COLO668 (cell line): ENCODE results near the gene TLR2.

Experiments used
- DNase-seq: peaks from one replicate; lab custom pipeline; 2025; ENCODE audit not compliant: unreplicated experiment; lab: John Stamatoyannopoulos, UW

TLR2 gene, protein sequence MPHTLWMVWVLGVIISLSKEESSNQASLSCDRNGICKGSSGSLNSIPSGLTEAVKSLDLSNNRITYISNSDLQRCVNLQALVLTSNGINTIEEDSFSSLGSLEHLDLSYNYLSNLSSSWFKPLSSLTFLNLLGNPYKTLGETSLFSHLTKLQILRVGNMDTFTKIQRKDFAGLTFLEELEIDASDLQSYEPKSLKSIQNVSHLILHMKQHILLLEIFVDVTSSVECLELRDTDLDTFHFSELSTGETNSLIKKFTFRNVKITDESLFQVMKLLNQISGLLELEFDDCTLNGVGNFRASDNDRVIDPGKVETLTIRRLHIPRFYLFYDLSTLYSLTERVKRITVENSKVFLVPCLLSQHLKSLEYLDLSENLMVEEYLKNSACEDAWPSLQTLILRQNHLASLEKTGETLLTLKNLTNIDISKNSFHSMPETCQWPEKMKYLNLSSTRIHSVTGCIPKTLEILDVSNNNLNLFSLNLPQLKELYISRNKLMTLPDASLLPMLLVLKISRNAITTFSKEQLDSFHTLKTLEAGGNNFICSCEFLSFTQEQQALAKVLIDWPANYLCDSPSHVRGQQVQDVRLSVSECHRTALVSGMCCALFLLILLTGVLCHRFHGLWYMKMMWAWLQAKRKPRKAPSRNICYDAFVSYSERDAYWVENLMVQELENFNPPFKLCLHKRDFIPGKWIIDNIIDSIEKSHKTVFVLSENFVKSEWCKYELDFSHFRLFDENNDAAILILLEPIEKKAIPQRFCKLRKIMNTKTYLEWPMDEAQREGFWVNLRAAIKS

DNA sequence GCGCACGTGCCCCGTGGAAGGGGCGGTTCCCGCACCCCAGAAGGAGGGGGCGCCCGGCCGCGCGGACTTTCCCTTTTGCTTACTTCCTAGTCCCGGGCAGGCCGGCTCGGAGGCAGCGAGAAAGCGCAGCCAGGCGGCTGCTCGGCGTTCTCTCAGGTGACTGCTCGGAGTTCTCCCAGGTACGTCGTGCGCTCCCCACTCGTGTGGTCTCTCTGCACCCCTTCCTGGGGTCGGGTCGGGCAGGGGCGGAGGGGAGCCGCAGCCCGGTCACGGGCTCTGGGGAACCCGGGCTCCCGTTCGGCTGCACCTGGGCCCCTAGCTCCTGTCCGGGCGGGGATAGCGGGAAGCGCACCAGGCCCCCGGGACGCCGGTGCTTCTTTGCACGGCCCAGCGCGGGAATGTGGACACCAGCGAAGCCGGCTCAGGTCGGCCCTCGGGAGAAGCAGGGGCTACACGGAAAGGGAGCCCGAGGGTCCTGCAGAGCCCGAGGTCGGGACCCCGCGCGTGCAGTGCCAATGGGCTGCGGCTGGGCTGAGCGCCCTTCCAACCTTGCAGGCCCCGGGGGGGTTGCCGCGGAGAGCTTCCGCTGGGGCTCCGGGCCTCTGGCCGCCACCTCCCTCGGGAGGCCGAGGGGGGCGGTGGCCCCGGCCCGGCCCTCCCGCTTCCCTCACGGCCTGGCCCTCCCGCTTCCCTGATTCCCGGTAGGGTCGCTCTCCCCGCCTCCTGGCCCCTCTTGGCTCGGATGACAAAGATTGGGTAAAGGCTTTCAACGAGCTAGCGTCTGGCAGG, at the start of gene TLR2:
Gene TLR2 (plus strand): TSS at position 99 of the 789 bp plus-strand sequence. CDS start 18,628 bp downstream, outside the sequence.
- peak; percentile 63 for DNase-seq

DNA sequence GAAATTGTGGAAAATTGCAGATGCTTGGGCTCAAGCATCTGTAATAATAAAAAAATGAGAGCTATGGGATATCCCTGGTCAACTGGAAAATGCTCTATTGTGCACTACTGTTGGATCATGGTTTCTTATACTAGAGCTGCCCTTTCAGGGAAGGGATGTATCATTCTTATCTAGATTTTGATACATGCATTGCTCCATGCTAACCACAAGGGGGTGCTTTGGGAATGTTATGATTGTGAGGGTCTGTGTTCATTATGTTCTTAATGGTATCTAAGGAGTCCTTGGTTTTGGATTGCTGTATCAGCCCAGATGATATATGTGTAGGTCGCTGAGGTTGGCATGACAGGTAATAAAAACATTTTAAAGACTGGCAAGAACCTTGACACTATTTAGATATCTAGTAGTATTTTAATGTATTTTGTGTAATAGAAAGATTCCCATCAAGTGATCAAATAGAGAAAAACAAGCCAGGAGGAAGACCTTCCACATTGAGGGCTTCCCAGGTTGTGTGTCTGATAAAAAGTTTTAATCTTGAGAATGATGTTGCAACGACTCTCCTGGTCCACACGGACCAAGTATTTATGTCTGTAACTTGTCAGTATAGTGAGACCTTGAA, 49.2 kb upstream of the TLR2 start:
- no peak for DNase-seq

DNA sequence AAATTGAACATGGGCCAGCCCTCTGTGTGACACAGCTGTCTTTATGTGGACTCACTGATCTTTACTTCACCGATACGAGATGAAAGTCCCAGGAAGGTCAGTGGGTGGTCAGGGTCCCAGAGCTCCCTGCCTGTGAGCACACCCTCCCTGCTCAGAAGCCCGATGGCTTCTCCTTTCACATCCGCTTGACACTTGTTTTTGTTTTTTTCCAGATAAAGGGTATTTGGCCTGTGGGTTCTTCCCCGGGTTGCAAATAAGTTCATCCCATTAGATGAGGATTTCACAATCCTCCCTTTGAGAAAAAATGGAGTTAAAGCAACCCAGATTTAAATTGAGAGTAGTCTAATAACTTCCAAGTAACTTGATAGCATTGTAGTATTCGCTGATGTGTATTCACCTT, 48.2 kb upstream of the TLR2 start:
- DNase-seq = no peak

DNA sequence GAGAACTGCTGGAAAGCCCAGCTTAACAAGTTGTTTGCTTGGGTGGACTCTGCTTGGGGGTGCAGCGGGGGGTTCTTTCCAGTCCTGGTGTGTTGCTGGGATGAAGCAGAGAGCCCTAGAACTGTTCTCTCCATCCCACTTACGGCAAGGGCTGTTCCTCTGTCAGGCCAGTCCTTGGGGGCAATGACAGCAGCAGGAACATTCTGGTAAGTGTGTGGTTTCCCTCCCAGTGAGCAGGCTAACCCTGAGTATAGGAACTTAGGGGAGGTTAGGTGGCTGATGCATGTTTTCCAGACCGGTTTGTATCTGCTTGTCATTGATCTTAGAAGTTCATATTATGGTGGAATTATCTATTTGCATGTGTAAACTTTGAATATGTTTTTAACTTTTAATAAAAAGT, 46.9 kb upstream of the TLR2 start:
- no peak for DNase-seq

DNA sequence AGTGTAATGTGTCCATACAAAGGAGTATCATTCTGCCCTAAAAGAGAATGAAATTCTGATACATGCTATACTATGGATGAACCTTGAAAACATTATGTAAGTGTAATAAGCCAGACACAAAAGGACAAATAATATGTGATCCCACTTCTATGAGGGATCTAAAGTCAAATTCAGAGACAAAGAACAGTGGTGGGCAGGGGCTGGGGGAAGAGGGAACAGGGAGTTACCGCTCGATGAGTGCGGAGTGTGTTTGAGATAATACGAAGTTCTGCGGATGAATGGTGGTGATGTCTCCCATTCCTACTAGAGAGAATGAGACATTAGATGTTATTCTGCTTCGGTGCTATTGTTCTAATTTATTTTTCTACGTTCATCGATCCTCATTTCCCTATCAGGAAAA, 46.1 kb upstream of the TLR2 start:
- no peak for DNase-seq

DNA sequence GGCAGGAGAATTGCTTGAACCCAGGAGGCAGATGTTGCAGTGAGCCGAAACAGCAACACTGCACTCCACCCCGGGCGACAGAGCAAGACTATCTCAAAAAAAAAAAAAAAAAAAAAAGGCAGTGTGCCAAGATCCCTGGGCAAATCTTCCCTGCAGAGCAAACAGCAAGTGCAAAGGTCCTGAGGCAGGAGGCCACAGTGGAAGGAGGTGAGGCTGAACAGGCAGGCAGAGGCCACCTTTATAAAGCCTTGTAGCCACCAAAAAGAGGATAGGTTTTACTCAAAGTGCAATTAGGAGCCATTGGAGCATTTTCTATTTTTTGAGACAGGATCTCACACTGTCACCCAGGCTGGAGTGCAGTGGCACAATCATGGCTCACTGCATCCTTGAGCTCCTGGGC, 45.1 kb upstream of the TLR2 start:
- DNase-seq = no peak

DNA sequence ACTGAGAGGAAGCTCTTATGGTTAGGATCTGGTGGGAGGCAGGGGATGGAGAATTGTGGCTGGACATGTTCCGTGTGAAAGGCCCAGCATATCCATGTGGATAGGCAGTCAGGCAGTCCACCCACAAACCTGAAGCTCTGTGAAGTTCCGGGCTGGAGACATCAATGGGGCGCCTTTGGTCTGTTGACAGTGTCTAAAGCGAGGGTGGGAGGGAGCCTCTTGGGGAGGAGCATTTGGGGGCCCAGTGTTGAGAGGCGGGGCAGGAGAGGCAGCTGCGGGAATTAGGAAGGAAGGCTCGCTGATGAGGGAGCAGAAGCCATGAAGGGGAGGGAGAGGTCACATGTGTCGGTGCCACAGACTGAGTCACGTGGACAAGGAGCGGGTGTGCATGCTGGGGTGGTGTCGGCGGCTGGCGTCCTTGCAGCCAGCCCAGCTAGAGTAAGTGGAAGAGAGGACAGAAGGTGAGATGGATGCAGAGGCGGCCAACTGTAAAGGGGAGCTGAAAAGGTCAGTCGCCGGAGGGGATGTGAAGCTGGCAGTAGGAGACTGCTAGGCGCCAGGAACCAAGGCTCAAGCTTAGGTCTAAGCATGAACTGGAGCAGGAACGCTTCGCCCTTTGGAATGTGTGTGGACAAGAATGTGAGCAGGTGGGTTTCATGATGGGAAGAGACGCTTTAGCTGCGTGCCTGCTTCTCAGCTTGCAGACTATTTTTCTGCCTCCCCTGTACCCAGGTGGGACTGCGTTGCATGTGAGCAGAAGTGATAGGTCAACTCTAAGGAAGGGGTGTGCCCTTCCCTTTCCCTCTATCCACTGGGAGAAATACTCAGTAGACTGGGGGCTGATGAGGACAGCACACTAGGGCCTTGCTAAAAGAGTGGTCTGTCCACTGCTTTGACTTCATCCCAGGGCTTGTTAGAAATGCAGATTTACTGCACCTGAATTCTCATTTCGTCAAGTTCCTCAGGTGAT, 44.0 kb upstream of the TLR2 start:
- no peak for DNase-seq

DNA sequence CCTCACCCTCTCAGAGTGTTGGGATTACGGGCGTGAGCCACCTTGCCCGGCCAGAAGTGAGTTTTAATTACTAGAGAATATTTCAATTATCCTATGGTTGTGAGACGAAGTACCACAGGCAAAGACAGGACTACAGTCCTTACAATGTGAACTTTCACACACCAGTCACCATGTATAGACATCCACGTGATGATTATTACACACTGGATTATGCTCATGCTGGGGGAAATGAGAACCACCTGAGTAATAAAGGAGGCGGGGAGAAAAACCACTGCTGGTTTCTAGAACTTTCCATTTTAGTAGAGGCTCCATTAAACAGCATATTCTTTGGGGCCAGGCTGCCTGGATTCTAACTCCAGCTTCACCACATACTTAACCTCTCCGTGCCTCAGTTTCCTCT, 42.5 kb upstream of the TLR2 start:
- no peak for DNase-seq

DNA sequence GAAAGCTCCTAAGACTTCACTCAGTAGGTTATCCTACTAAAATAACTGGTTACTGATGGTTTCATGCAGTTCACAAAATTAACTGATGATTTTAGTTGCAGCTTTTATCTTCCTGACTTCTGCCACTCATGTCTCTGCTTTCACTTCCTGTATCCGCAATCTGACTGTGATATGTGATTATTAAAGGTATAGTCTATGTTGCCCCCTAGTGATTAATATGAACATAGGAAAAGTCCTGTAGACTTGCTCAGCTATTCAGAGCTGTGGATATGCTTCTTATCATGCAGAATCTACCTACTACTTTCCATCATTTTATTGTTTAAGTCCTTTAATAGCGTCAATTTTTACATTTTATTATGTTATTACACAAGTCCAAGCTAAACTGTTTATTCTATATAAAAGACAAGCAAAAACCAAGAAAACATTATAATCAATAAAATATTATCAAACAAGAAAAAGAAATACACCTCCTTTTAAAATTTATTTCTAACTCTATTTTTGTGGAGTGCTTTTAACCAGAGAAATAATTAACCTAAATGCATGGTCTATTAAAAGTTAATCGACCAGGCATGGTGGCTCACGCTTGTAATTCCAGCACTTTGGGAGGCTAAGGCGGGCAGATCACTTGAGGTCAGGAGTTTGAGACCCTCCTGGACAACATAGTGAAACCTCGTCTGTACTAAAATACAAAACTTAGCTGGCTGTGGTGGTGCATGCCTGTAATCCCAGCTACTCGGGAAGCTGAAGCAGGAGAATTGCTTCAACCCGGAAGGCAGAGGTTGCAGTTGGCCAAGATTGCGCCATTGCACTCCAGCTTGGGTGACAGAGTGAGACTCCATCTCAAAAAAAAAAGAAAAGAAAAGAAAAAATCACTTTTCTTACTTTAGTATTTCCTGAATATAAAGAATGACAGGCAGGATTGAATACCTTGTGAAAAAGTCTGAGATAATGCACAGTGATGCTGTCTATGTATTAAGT, 40.4 kb upstream of the TLR2 start:
- no peak for DNase-seq

DNA sequence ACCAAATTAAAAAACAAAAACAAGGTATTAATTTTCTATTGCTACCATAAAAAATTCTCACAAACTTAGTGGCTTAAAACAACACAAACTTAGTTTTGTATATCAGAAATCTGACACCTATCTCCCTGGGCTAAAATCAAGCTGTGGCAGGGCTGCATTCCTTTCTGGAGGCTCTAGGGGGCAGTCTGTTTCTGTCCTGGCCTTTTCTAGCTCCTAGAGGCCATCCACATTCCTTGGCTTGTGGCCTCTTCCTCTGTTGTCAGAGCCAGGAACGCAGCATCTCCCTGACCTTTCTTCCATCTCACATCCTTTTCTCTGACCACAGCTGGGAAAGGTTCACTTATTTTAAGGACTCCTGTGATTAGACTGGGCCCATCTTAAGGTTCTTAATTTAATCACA, 38.9 kb upstream of the TLR2 start:
- DNase-seq = no peak

DNA sequence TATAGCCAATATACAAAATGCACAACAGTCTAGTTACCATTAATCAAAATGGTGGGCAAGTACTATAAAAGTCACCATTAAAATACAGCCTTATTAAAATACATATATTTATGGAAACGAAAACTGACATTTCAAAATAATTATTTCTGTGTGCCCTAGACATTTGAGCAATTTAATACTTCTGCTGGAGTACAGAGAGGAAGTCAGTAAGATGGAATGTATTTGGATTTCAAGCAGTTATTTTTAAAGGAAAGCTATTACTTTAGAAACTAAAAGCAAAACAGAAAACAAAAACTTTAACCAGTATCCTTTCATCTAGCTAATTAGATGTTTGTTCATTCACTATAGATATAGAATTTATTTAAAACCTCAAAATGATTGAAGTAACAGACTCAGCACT, 37.8 kb upstream of the TLR2 start:
- DNase-seq = no peak

DNA sequence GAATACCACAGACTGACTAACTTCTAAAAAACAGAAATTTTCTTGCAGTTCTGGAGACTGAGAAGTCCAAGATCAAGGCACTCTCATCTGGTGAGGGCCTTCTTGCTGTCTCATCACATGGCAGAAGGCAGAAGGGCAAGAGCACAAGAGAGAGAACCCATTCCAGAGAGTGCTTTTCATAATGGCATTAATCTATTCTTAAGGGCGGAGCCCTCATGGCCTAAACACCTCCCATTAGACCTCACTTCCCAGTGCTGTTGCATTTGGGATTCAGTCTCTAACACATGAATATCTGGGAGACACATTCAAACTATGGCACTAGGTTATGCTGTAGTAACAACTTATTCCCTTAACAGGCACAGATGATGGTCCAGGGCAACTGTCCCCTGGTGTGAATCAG, 37.1 kb upstream of the TLR2 start:
- DNase-seq = no peak

DNA sequence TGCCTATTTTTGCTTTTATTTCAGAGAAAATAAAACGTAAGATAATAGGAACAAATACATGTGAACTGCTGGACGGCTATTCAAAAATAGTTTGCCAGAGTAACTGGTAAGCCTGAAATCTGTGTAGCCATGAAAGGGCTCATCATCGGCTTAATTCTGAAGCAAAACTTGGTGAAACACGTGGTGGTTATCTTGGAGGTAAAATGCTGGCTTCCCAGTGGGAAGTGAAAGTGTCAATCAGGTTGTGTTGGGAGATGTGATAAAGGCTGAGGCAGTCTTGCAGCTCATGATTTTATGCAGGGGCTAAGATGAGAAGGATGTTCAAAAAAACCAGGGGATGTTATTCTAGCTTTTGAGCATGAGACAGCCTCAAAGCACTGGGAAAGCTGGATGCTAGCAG, 36.1 kb upstream of the TLR2 start:
- DNase-seq = no peak

DNA sequence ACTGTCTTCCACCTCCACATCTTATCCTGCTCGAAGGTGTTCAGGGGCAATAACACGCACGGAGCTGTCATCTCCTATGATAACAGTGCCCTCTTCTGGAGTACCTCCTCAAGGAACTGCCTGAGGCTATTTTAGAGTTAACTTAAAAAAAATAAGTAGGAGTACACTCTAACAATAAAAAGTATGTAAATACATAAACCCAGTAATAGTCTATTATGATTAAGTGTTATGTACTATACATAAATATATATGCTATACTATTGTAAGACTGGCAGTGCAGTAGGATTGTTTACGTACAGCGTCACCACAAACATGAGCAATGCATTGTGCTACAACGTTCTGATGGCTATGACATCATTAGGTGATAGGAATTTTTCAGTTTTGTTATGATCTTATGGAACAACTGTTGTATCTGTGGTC, 34.5 kb upstream of the TLR2 start:
- no peak for DNase-seq

DNA sequence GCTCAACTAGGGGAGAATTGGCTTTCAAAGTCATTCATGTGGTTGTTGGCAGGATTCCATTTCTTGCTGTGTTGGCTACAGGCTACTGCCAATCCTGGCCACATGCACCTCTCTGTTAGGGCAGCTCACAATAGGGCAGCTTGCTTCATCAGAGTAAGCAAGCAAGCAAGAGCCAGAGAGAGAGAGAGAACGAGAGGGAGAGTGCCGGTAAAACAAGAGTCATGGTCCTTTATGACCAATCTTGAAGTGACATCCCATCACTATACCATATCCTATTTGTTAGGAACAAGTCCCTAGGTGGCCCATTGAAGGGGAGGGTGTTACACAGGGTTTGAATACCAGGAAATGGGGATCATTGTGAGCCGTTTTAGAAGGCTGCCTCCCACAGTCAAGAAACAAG, 33.0 kb upstream of the TLR2 start:
- no peak for DNase-seq

DNA sequence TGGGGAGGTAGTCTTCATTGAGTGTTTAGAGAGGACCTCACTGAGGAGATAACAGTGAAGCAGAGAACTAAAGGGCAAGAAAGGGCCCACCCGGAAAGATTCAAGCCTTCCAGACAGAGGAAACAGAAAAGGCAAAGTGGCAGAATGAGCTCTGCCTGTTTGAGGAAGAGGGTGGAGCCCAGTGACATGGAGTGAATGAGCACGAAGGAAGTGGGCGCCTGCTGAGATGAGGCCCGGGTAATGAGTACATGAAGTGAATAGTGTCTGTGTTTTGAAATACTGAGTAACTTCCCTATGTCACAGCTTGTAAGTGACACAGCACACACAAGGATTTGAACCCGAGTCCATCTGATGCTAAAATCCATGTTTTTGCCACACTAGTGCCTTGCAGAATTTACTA, 32.5 kb upstream of the TLR2 start:
- no peak for DNase-seq

DNA sequence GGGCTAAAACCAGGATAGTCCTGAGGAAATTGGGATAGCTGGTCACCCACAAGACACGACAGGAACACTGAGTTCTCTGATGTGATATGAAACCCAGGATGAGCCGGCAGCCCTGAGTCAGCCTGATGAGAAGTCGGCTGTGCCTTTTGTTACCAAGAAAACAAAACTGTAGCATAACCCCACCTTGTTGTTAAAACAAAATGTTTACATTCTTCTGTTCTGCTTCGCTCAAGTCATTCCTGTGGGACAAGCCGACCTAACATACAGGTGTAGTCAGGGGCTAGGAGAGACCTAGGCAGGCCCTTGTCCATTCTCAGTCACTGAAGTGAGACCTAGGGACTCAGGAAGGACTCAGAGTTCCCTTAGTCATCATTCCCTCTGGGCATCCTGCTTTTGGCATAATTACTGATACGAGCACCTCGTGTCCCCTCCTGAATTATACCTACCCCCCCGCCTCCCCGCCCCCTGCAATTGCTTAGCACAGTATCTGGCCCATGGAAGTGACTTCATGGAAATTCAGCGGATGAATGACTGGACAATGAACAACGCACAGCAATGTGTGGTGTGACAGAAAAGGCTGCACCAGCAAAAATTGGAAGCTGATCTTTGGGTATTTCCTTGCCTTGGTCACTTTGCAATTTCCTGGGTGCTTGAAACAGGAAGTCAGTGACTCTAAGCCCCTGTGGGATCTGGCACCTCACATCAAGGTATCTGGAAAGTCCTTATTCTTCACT, 31.9 kb upstream of the TLR2 start:
- no peak for DNase-seq

DNA sequence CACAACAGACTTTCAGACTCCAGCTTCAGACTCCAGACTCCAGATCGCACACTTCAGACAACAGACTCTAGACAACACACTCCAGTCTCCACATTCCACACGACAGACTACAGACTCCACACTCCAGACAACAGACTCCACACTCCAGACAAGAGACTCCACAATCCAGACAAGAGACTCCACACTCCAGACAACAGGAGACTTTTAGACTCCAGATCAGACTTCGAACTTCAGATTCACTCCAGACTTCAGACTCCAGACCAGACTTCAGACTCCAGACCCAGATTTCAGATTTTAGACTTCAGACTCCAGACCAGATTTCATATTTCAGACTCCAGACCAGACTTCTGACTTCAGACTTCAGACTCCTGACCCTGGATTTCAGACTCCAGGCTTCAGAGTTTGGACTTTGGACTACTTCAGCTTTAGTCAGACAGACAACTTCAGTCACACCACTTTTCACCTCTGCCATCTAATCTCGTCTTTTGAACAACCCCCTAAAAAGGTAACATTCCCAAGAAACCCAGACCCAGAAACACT, 29.0 kb upstream of the TLR2 start:
- no peak for DNase-seq
